ENCODE results near the gene SH2B3. TPM values are rescaled to one million over a fixed set of nuclear protein-coding genes. Genes with fewer than 3 reads are reported as not detected.
"Not testable (repeated sequence)": the region's sequence is repeated elsewhere in the genome, so short reads cannot be mapped to it uniquely, and the experiment has no call there.

SH2B3 gene
- total RNA-seq, 1 experiment from 2014 or later: 40.3 TPM

- H3K14ac ChIP-seq (ENCODE audit: insufficient read depth, low read length): no peak overlapping the region
- H2BK20ac ChIP-seq (ENCODE audit: low read depth, low read length, poor library complexity, severe bottlenecking): no peak overlapping the region
- H3T11ph ChIP-seq (ENCODE audit: low read length): no peak overlapping the region
- no peaks in the 10 kb centered on the region for H3K9me3 Mint-ChIP-seq
- H2BK15ac ChIP-seq (ENCODE audit: low read depth, low read length): no peak overlapping the region
- no peak overlapping the region for H4K5ac ChIP-seq (ENCODE audit: insufficient read length, low read depth, low read length)
- no peak for TF ChIP-seq CTCF (conservative IDR thresholded peaks at IDR 0.05)
- H3K9me3 ChIP-seq (ENCODE audit: control insufficient read depth, low read depth, low read length): no peaks in the 10 kb centered on the region
- no peak overlapping the region for H2BK12ac ChIP-seq (ENCODE audit: insufficient read length, low read depth, low read length)
- H3K79me2 ChIP-seq (ENCODE audit: insufficient read depth, low read length): no peaks in the 10 kb centered on the region
- H3K23me2 ChIP-seq (ENCODE audit: insufficient read length, low read depth, low read length, poor library complexity, severe bottlenecking): no peaks in the 10 kb centered on the region
- H3K4me2 ChIP-seq (ENCODE audit: insufficient read depth, insufficient read length, low read length): no peak overlapping the region
- H2AK5ac ChIP-seq (ENCODE audit: insufficient read length, low read length): no peak overlapping the region
- H2BK5ac ChIP-seq (ENCODE audit: insufficient read length, low read length): no peak overlapping the region
- no CpG with 5 or more reads among the region's 8 CpGs for WGBS (ENCODE audit: extremely low coverage, insufficient read length, low lambda C conversion rate)
- H3K9ac ChIP-seq (ENCODE audit: extremely low read depth, insufficient read length, low read length): no peak overlapping the region
- no peak overlapping the region for H3K4me3 Mint-ChIP-seq
- no peaks in the 10 kb centered on the region for H3K79me1 ChIP-seq (ENCODE audit: insufficient read depth, low read depth, low read length, poor library complexity, severe bottlenecking)
- H3K56ac ChIP-seq (ENCODE audit: insufficient read length, low read depth, low read length): no peak overlapping the region
- H3K4me1 ChIP-seq (ENCODE audit: insufficient read depth, low read length): no peaks in the 10 kb centered on the region
- no peak overlapping the region for H3K23ac ChIP-seq (ENCODE audit: insufficient read length, low read depth, low read length)
- H2BK120ac ChIP-seq (ENCODE audit: low read depth, low read length, poor library complexity, severe bottlenecking): no peak overlapping the region
- no peaks in the 10 kb centered on the region; the same call in 1 of the 2 replicates for H3K27me3 ChIP-seq (ENCODE audit: insufficient read depth, low read length)
- peaks cover 2% of the 10 kb centered on the region in 2 experiments; a peak in 3 of 4 replicates for H3K4me1 Mint-ChIP-seq
- no peak overlapping the region for H3K18ac ChIP-seq (ENCODE audit: insufficient read length, low read depth, low read length)
- no peak overlapping the region for H4K91ac ChIP-seq (ENCODE audit: insufficient read length, low read depth, low read length)
- H3K27me3 Mint-ChIP-seq (ENCODE audit: low read depth): no peaks in the 10 kb centered on the region; the same call in 1 of the 2 replicates
- no peak overlapping the region for H3K27ac ChIP-seq (ENCODE audit: insufficient read length, low read depth, low read length)
- no peaks in the 10 kb centered on the region for H4K20me1 ChIP-seq (ENCODE audit: control insufficient read depth, insufficient read depth, insufficient read length)
- no peaks in the 10 kb centered on the region for H3K36me3 Mint-ChIP-seq (ENCODE audit: insufficient read depth in 1 of 3, low read depth in 3 of 3)
- DNase-seq: no peak
- H4K8ac ChIP-seq (replicated peaks; ENCODE audit: insufficient read length, low read depth, low read length): no peak overlapping the region
- no peak overlapping the region for H2AFZ ChIP-seq (ENCODE audit: low read length)
- no peak overlapping the region for H3K27ac Mint-ChIP-seq
- no peak overlapping the region for H3K4ac ChIP-seq (ENCODE audit: low read depth, low read length)
These were observed 10.2 kb upstream of the SH2B3 start for GRCh38 chr12:111395336-111396187.

- H3T11ph ChIP-seq (ENCODE audit: low read length); H3K56ac ChIP-seq (ENCODE audit: insufficient read length, low read depth, low read length); H3K9ac ChIP-seq (ENCODE audit: extremely low read depth, insufficient read length, low read length); H3K4me2 ChIP-seq (ENCODE audit: insufficient read depth, insufficient read length, low read length); H3K14ac ChIP-seq (ENCODE audit: insufficient read depth, low read length); H3K9me3 ChIP-seq (ENCODE audit: control insufficient read depth, low read depth, low read length); H3K4me1 ChIP-seq (ENCODE audit: insufficient read depth, low read length); H3K27ac Mint-ChIP-seq; H4K91ac ChIP-seq (ENCODE audit: insufficient read length, low read depth, low read length); H2BK20ac ChIP-seq (ENCODE audit: low read depth, low read length, poor library complexity, severe bottlenecking); H3K27me3 Mint-ChIP-seq (ENCODE audit: low read depth); H3K9me3 Mint-ChIP-seq; H2BK120ac ChIP-seq (ENCODE audit: low read depth, low read length, poor library complexity, severe bottlenecking); H2BK5ac ChIP-seq (ENCODE audit: insufficient read length, low read length); H3K23ac ChIP-seq (ENCODE audit: insufficient read length, low read depth, low read length); H4K20me1 ChIP-seq (ENCODE audit: control insufficient read depth, insufficient read depth, insufficient read length); H2BK15ac ChIP-seq (ENCODE audit: low read depth, low read length); H2AFZ ChIP-seq (ENCODE audit: low read length); H2BK12ac ChIP-seq (ENCODE audit: insufficient read length, low read depth, low read length); H3K4me3 Mint-ChIP-seq; H3K27ac ChIP-seq (ENCODE audit: insufficient read length, low read depth, low read length); H4K5ac ChIP-seq (ENCODE audit: insufficient read length, low read depth, low read length); H3K79me1 ChIP-seq (ENCODE audit: insufficient read depth, low read depth, low read length, poor library complexity, severe bottlenecking); H3K4ac ChIP-seq (ENCODE audit: low read depth, low read length); H3K4me1 Mint-ChIP-seq; H3K18ac ChIP-seq (ENCODE audit: insufficient read length, low read depth, low read length); H3K79me2 ChIP-seq (ENCODE audit: insufficient read depth, low read length); H3K27me3 ChIP-seq (ENCODE audit: insufficient read depth, low read length); H3K23me2 ChIP-seq (ENCODE audit: insufficient read length, low read depth, low read length, poor library complexity, severe bottlenecking); DNase-seq; H2AK5ac ChIP-seq (ENCODE audit: insufficient read length, low read length); H3K36me3 Mint-ChIP-seq (ENCODE audit: insufficient read depth in 1 of 3, low read depth in 3 of 3); H4K8ac ChIP-seq (replicated peaks; ENCODE audit: insufficient read length, low read depth, low read length): not testable (repeated sequence)
- WGBS (ENCODE audit: extremely low coverage, insufficient read length, low lambda C conversion rate): no CpG with 5 or more reads among the region's 7 CpGs
These were observed 9.5 kb upstream of the SH2B3 start for GRCh38 chr12:111396271-111396670.

Data from H9 (cell line).